Right lobe of liver (tissue), 4 donors: ENCODE measurements around the gene CACNA1D.

Experiments used
- CTCF ChIP-seq, 4 donors: fragments of 200-600 bp in 3 of 4; fragments of 450-650 bp in 1 of 4; IDR thresholded peaks; one replicate each; pipeline versions ENCODE4 v1.5.1 to v1.8.0; 2016 to 2022; ENCODE audit warnings: antibody characterized with exemption in 4 of 4, mild to moderate bottlenecking in 2 of 4
- POLR2A ChIP-seq: fragments of 450-650 bp; IDR thresholded peaks from one replicate; pipeline ENCODE4 v1.6.1; 2017; ENCODE audit warnings: antibody characterized with exemption, mild to moderate bottlenecking
- donor health status: DM: no; HTN: no; CAD: no.
- donor health status: DM: no; HTN: no; CAD: no.
- donor health status: DM: no; HTN: yes; CAD: no.

GRCh38 chr3:53726643-53727042 is 232.2 kb downstream of the CACNA1D start:
- TF ChIP-seq CTCF (IDR thresholded peaks at IDR 0.05) (no peak), POLR2A (no peak)
